Effector memory CD8-positive, alpha-beta T cell (primary cell): ENCODE measurements around the gene KRTAP12-2.
"Not testable (repeated sequence)": the region's sequence is repeated elsewhere in the genome, so short reads cannot be mapped to it uniquely, and the experiment has no call there.

Source experiments
- ATAC-seq: fragments of 150-1000 bp; cut with Tn5 transposase; replicated peaks from 2 replicates; pipeline ENCODE4 v1.10.0; 2021; ENCODE audit warnings: mild to moderate bottlenecking, moderate library complexity
- DNase-seq, 3 experiments: peaks; one replicate each; pipeline ENCODE4 v3.0.0; 2021
- H3K27ac Mint-ChIP-seq, 2 donors: one replicate each; pipeline ENCODE4 v1.8.0; 2022; ENCODE audit warnings: mild to moderate bottlenecking in 2 of 2, mixed read lengths in 2 of 2, moderate library complexity in 2 of 2
- H3K27me3 Mint-ChIP-seq, 2 donors: one replicate each; pipeline ENCODE4 v1.8.0; 2022; ENCODE audit warnings: mixed read lengths in 2 of 2
- H3K36me3 Mint-ChIP-seq: one replicate; pipeline ENCODE4 v1.8.0; 2022; ENCODE audit warnings: mild to moderate bottlenecking, moderate library complexity, mixed read lengths; ENCODE audit not compliant: insufficient read depth
- H3K4me1 Mint-ChIP-seq, 2 donors: one replicate each; pipeline ENCODE4 v1.8.0; 2022; ENCODE audit warnings: low read depth in 2 of 2, mixed read lengths in 2 of 2
- H3K4me3 Mint-ChIP-seq, 2 donors: one replicate each; pipeline ENCODE4 v1.8.0; 2022; ENCODE audit warnings: mild to moderate bottlenecking in 2 of 2, mixed read lengths in 2 of 2, moderate library complexity in 2 of 2
- H3K9me3 Mint-ChIP-seq, 2 donors: one replicate each; pipeline ENCODE4 v1.8.0; 2022; ENCODE audit warnings: mixed read lengths in 2 of 2

KRTAP12-2 gene

GRCh38 chr21:44628707-44629391 lies 37.9 kb downstream of the KRTAP12-2 start:
- H3K27me3 Mint-ChIP-seq = no peaks in the 10 kb centered on the region
- ATAC-seq (no peak), DNase-seq (no peak)
- peaks cover 16% of the 10 kb centered on the region for H3K36me3 Mint-ChIP-seq
- peak overlapping the region; percentile 77 to 87 for H3K27ac Mint-ChIP-seq
- H3K4me1 Mint-ChIP-seq = peaks cover 41 to 43% of the 10 kb centered on the region in 2 donors
- H3K9me3 Mint-ChIP-seq = peaks cover 21 to 34% of the 10 kb centered on the region in 2 donors
- no peak overlapping the region for H3K4me3 Mint-ChIP-seq

GRCh38 chr21:44627831-44628233 lies 38.9 kb downstream of the KRTAP12-2 start:
- peaks cover 41 to 50% of the 10 kb centered on the region in 2 donors for H3K4me1 Mint-ChIP-seq
- peak overlapping the region; percentile 41 to 90 for H3K27ac Mint-ChIP-seq

GRCh38 chr21:44627181-44627822 lies 39.4 kb downstream of the KRTAP12-2 start:
- DNase-seq, ATAC-seq, H3K27me3 Mint-ChIP-seq: not testable (repeated sequence)
- H3K27ac Mint-ChIP-seq = peak overlapping the region; percentile 41 to 90
- peaks cover 27 to 42% of the 10 kb centered on the region in 2 donors for H3K9me3 Mint-ChIP-seq
- peak overlapping the region; percentile 12 to 68 for H3K4me3 Mint-ChIP-seq
- peaks cover 41 to 56% of the 10 kb centered on the region in 2 donors for H3K4me1 Mint-ChIP-seq
- peaks cover 13% of the 10 kb centered on the region for H3K36me3 Mint-ChIP-seq

More at GRCh38 chr21:44627831-44628233, 38.9 kb downstream of the KRTAP12-2 start:
- Mint-ChIP-seq H3K9me3 (peaks cover 27 to 38% of the 10 kb centered on the region in 2 donors), H3K4me3 (peak overlapping the region; percentile 12 to 68), H3K36me3 (peaks cover 13% of the 10 kb centered on the region)
- not testable (repeated sequence) for ATAC-seq, H3K27me3 Mint-ChIP-seq, DNase-seq

- peaks cover 13% of the 10 kb centered on the region for H3K36me3 Mint-ChIP-seq
- ATAC-seq (no peak), DNase-seq (no peak)
- H3K4me1 Mint-ChIP-seq = peaks cover 42 to 56% of the 10 kb centered on the region in 2 donors
- peaks cover 23 to 46% of the 10 kb centered on the region in 2 donors for H3K9me3 Mint-ChIP-seq
- H3K27me3 Mint-ChIP-seq = no peaks in the 10 kb centered on the region
- peak within 1 kb of the TSS; percentile 89 to 90 for H3K27ac Mint-ChIP-seq
- H3K4me3 Mint-ChIP-seq = peak within 1 kb of the TSS; percentile 68 to 75
These were observed 40.0 kb downstream of the KRTAP12-2 start, which contains the start of gene KRTAP10-9 for GRCh38 chr21:44626673-44627143. TSS of gene KRTAP10-9 (plus strand) at chr21:44627093. CDS start at chr21:44627172, 79 bp downstream.

GRCh38 chr21:44626262-44626661 lies 40.5 kb downstream of the KRTAP12-2 start:
- H3K4me1 Mint-ChIP-seq = peaks cover 42 to 56% of the 10 kb centered on the region in 2 donors

GRCh38 chr21:44625756-44626155 lies 41.0 kb downstream of the KRTAP12-2 start:
- Mint-ChIP-seq H3K36me3 (peaks cover 13% of the 10 kb centered on the region), H3K27me3 (no peaks in the 10 kb centered on the region), H3K27ac (peak overlapping the region; percentile 89 to 90), H3K4me1 (peaks cover 40 to 54% of the 10 kb centered on the region in 2 donors), H3K9me3 (peaks cover 18 to 39% of the 10 kb centered on the region in 2 donors), H3K4me3 (peak overlapping the region; percentile 61 to 75)
- ATAC-seq = no peak
- no peak for DNase-seq

More at GRCh38 chr21:44626262-44626661, 40.5 kb downstream of the KRTAP12-2 start:
- ATAC-seq (peak; percentile 97), DNase-seq (peak; percentile 39 to 50 (median 42))
- H3K4me3 Mint-ChIP-seq = peak overlapping the region; percentile 61 to 75
- peaks cover 21 to 42% of the 10 kb centered on the region in 2 donors for H3K9me3 Mint-ChIP-seq
- no peaks in the 10 kb centered on the region for H3K27me3 Mint-ChIP-seq
- H3K27ac Mint-ChIP-seq = peak overlapping the region; percentile 89 to 90
- H3K36me3 Mint-ChIP-seq = peaks cover 13% of the 10 kb centered on the region

GRCh38 chr21:44623575-44623974 lies 43.2 kb downstream of the KRTAP12-2 start:
- Mint-ChIP-seq H3K4me1 (peaks cover 41 to 55% of the 10 kb centered on the region in 2 donors), H3K9me3 (peaks cover 16 to 45% of the 10 kb centered on the region in 2 donors), H3K27ac (no peak overlapping the region), H3K36me3 (peaks cover 6% of the 10 kb centered on the region), H3K27me3 (no peaks in the 10 kb centered on the region), H3K4me3 (no peak overlapping the region)
- ATAC-seq (no peak), DNase-seq (no peak)

- Mint-ChIP-seq H3K9me3 (peaks cover 16 to 45% of the 10 kb centered on the region in 2 donors), H3K27me3 (no peaks in the 10 kb centered on the region), H3K4me1 (peaks cover 34 to 56% of the 10 kb centered on the region in 2 donors), H3K4me3 (peak overlapping the region in 1 of 2 donors; percentile 81), H3K27ac (peak overlapping the region; percentile 91 to 94), H3K36me3 (peaks cover 5% of the 10 kb centered on the region)
- ATAC-seq = no peak
- DNase-seq = no peak
These were observed 46.8 kb downstream of the KRTAP12-2 start for GRCh38 chr21:44619886-44620285.

- H3K27me3 Mint-ChIP-seq = no peaks in the 10 kb centered on the region
- H3K9me3 Mint-ChIP-seq = peaks cover 14 to 41% of the 10 kb centered on the region in 2 donors
- peaks cover 9% of the 10 kb centered on the region for H3K36me3 Mint-ChIP-seq
- DNase-seq = peak; percentile 53 to 58 (median 53)
- peak overlapping the region; percentile 91 to 94 for H3K27ac Mint-ChIP-seq
- ATAC-seq = peak; percentile 99
- peak overlapping the region; percentile 76 to 81 for H3K4me3 Mint-ChIP-seq
- H3K4me1 Mint-ChIP-seq = peaks cover 33 to 54% of the 10 kb centered on the region in 2 donors
These were observed 47.8 kb downstream of the KRTAP12-2 start for GRCh38 chr21:44618909-44619308.

- H3K4me3 Mint-ChIP-seq = peak overlapping the region; percentile 76 to 81
- H3K4me1 Mint-ChIP-seq = peaks cover 33 to 50% of the 10 kb centered on the region in 2 donors
- peaks cover 10% of the 10 kb centered on the region for H3K36me3 Mint-ChIP-seq
- H3K9me3 Mint-ChIP-seq = peaks cover 10 to 37% of the 10 kb centered on the region in 2 donors
- DNase-seq (peak in 1 of 3 experiments; percentile 8), ATAC-seq (peak; percentile 46)
- peak overlapping the region; percentile 91 to 94 for H3K27ac Mint-ChIP-seq
- H3K27me3 Mint-ChIP-seq = no peaks in the 10 kb centered on the region
These were observed 48.2 kb downstream of the KRTAP12-2 start for GRCh38 chr21:44618504-44618903.

GRCh38 chr21:44617071-44617501 lies 49.6 kb downstream of the KRTAP12-2 start:
- Mint-ChIP-seq H3K9me3 (peaks cover 8 to 22% of the 10 kb centered on the region in 2 donors), H3K27ac (peak overlapping the region in 1 of 2 donors; percentile 91), H3K36me3 (peaks cover 10% of the 10 kb centered on the region), H3K4me3 (peak overlapping the region in 1 of 2 donors; percentile 41), H3K27me3 (no peaks in the 10 kb centered on the region), H3K4me1 (peaks cover 31 to 40% of the 10 kb centered on the region in 2 donors)
- ATAC-seq = no peak
- DNase-seq = no peak

- Mint-ChIP-seq H3K4me3 (no peak overlapping the region), H3K9me3 (peaks cover 8 to 20% of the 10 kb centered on the region in 2 donors), H3K27ac (peak overlapping the region; percentile 85 to 91), H3K36me3 (peaks cover 10% of the 10 kb centered on the region), H3K27me3 (no peaks in the 10 kb centered on the region), H3K4me1 (peaks cover 31 to 40% of the 10 kb centered on the region in 2 donors)
- ATAC-seq (no peak), DNase-seq (no peak)
These were observed 50.2 kb downstream of the KRTAP12-2 start for GRCh38 chr21:44616591-44616926.
